K562 (cell line): ENCODE results near the gene IBA57. TPM values are rescaled to one million over a fixed set of nuclear protein-coding genes. Genes with fewer than 3 reads are reported as not detected.

Experiments
- AFF1 ChIP-seq, 2 experiments: fragments of 450-650 bp; IDR thresholded peaks; 2 replicates each; pipeline ENCODE4 v1.6.1; 2018; ENCODE audit warnings: mild to moderate bottlenecking in 2 of 2, low read depth in 1 of 2; ENCODE audit not compliant: partially characterized antibody in 2 of 2
- ARID2 ChIP-seq: fragments of 450-650 bp; IDR thresholded peaks from 2 replicates; pipeline ENCODE4 v1.6.1; 2017; ENCODE audit warnings: antibody characterized with exemption, mild to moderate bottlenecking
- CAMTA2 ChIP-seq: fragments of 250-450 bp; sonication (Bioruptor Pico); conservative IDR thresholded peaks from 2 replicates; pipeline ENCODE4 v1.5.1; 2022
- CBX3 ChIP-seq, 2 experiments: IDR thresholded peaks; 1 replicate in 1 of 2; 2 replicates in 1 of 2; pipeline ENCODE4 v1.6.1; 2012; ENCODE audit warnings: inconsistent platforms in 2 of 2, low read length in 2 of 2, borderline replicate concordance in 1 of 2, control low read depth in 1 of 2
- CREB3 ChIP-seq: fragments of 450-650 bp; conservative IDR thresholded peaks from 2 replicates; pipeline ENCODE4 v1.6.1; 2016; ENCODE audit warnings: missing genetic modification characterization, low read depth, mild to moderate bottlenecking, missing compliant biosample characterization, moderate library complexity
- E2F1 ChIP-seq: sonication (generic); formaldehyde crosslinking; IDR thresholded peaks from 2 replicates; pipeline ENCODE4 v1.8.1; 2023; ENCODE audit warnings: mild to moderate bottlenecking, missing genetic modification reagents, moderate library complexity
- ETV5 ChIP-seq: sonication (generic); formaldehyde crosslinking; IDR thresholded peaks from 2 replicates; pipeline ENCODE4 v1.4.0; 2020; ENCODE audit warnings: low read depth, mild to moderate bottlenecking, missing genetic modification reagents
- HCFC1 ChIP-seq: IDR thresholded peaks from 2 replicates; pipeline ENCODE4 v1.6.1; 2012; ENCODE audit warnings: low read depth, low read length, improper control_type of control experiment
- HEY1 ChIP-seq: fragments of 250-450 bp; sonication (Bioruptor Pico); IDR thresholded peaks from 2 replicates; pipeline ENCODE4 v1.5.0; 2020; ENCODE audit warnings: mild to moderate bottlenecking, moderate library complexity, borderline replicate concordance
- MTF1 ChIP-seq: fragments of 250-450 bp; sonication (Bioruptor Pico); IDR thresholded peaks from 2 replicates; pipeline ENCODE4 v1.9.0; 2021; ENCODE audit warnings: moderate library complexity, mild to moderate bottlenecking, inconsistent platforms, borderline replicate concordance
- MYBL2 ChIP-seq, 2 experiments: fragments of 450-650 bp in 1 of 2; sonication (generic) in 1 of 2; formaldehyde crosslinking in 1 of 2; IDR thresholded peaks; 2 replicates each; pipeline versions ENCODE4 v1.6.1 to v1.8.1; 2017 to 2022; ENCODE audit warnings: borderline replicate concordance in 1 of 2, inconsistent platforms in 1 of 2, low read depth in 1 of 2, mild to moderate bottlenecking in 1 of 2, missing genetic modification reagents in 1 of 2, moderate library complexity in 1 of 2
- SIN3B ChIP-seq: fragments of 450-650 bp; IDR thresholded peaks from 2 replicates; pipeline ENCODE4 v1.6.1; 2017; ENCODE audit warnings: low read depth, mild to moderate bottlenecking, moderate library complexity
- SMARCA4 ChIP-seq: fragments of 450-650 bp; IDR thresholded peaks from 2 replicates; pipeline ENCODE4 v1.6.1; 2016
- TFAM ChIP-seq: fragments of 250-450 bp; sonication (Bioruptor Pico); conservative IDR thresholded peaks from 2 replicates; pipeline ENCODE4 v1.5.0; 2021; ENCODE audit warnings: mild to moderate bottlenecking, moderate library complexity
- U2AF1 ChIP-seq: fragments of 200-400 bp; formaldehyde crosslinking; optimal IDR thresholded peaks from 2 replicates; pipeline ENCODE3; 2017; ENCODE audit warnings: mild to moderate bottlenecking, low read depth, low read length, moderate library complexity
- ZBTB5 ChIP-seq: fragments of 450-650 bp; IDR thresholded peaks from 2 replicates; pipeline ENCODE4 v1.6.1; 2017; ENCODE audit warnings: antibody characterized with exemption
- ZNF133 ChIP-seq: fragments of 250-450 bp; sonication (Bioruptor Pico); IDR thresholded peaks from 2 replicates; pipeline ENCODE4 v1.4.0; 2020; ENCODE audit warnings: mild to moderate bottlenecking
- ZNF347 ChIP-seq: fragments of 450-650 bp; formaldehyde crosslinking; IDR thresholded peaks from 2 replicates; pipeline ENCODE4 v1.4.0; 2020; ENCODE audit warnings: low read depth, mild to moderate bottlenecking, moderate library complexity
- ZNF354B ChIP-seq: fragments of 250-450 bp; sonication (Bioruptor Pico); IDR thresholded peaks from 2 replicates; pipeline ENCODE4 v1.4.0; 2020
- ZNF586 ChIP-seq: fragments of 450-650 bp; formaldehyde crosslinking; conservative IDR thresholded peaks from 2 replicates; pipeline ENCODE4 v1.4.0; 2020; ENCODE audit warnings: mild to moderate bottlenecking, moderate library complexity
- polyA plus RNA-seq, 8 experiments: library from polyadenylated mRNA; depleted of rRNA in 4 of 8; stranded (reverse) in 5 of 8; unstranded in 3 of 8; fragments of >200 nt; fragmentation: Nextera tagmentation in 2 of 8; fragmentation: Illumina TruSeq in 1 of 8; extraction: Ambion mirVana in 2 of 8; extraction: Trizol in 1 of 8; gene quantifications; 2 replicates each; pipeline versions ENCODE4 v1.2.1 to v1.2.3, GENCODE V29; 2011 to 2014; ENCODE audit warnings: inconsistent platforms in 1 of 8, missing spikeins in 1 of 8
- total RNA-seq, 7 experiments: library from RNA; depleted of rRNA in 6 of 7; stranded (reverse); fragments of >200 nt in 6 of 7; fragmentation: Illumina TruSeq in 2 of 7; extraction: Trizol in 2 of 7; gene quantifications; 2 replicates each; pipeline versions ENCODE4 v1.2.1 to v1.2.3, GENCODE V29; 2011 to 2021; ENCODE audit warnings: low replicate concordance in 1 of 7

The IBA57 gene
- total and polyA plus RNA-seq, 9 of the 15 experiments (the other 6 are each of a cell fraction or from before 2014, with no cell fraction given) = 0.77 to 15.5 (median 2.7) TPM

GRCh38 chr1:228139406-228139930, 26.1 kb upstream of the IBA57 start (continued):
- TF ChIP-seq CBX3 (IDR thresholded peaks at IDR 0.05; ENCODE audit: borderline replicate concordance in 1 of 2, low read length in 2 of 2) (no peak), ZNF354B (CRISPR knock-in tag) (0 out of 2 replicates have a peak, but pooled peaks have one; percentile 38), SIN3B (no peak), MTF1 (CRISPR knock-in tag) (no peak), ARID2 (no peak), HEY1 (0 out of 2 replicates have a peak, but pooled peaks have one; percentile 30), HCFC1 (no peak), SMARCA4 (peak; percentile 45; the same call in 1 of the 2 replicates), E2F1 (CRISPR knock-in tag) (no peak), ZNF347 (no peak), ETV5 (CRISPR knock-in tag) (peak; percentile 7), TFAM (CRISPR knock-in tag) (no peak), AFF1 (IDR thresholded peaks at IDR 0.05; ENCODE audit: low read depth in 1 of 2, partially characterized antibody in 2 of 2) (peak in 1 of 2 experiments; percentile 57), CREB3 (tag) (0 out of 2 replicates have a peak, but pooled peaks have one; percentile 28), U2AF1 (no peak), ZNF586 (0 out of 2 replicates have a peak, but pooled peaks have one; percentile 63), MYBL2 (IDR thresholded peaks at IDR 0.05; ENCODE audit: low read depth) (no peak), MYBL2 (CRISPR knock-in tag; IDR thresholded peaks at IDR 0.05; ENCODE audit: borderline replicate concordance) (no peak), ZBTB5 (no peak), CAMTA2 (CRISPR knock-in tag) (no peak), ZNF133 (CRISPR knock-in tag) (0 out of 2 replicates have a peak, but pooled peaks have one; percentile 40)
